Adrenal gland (tissue), 12 donors: ENCODE data around the gene GPC5. TPM values are rescaled to one million over a fixed set of nuclear protein-coding genes. Genes with fewer than 3 reads are reported as not detected.

Source experiments
- DNase-seq, 7 donors: peaks; one replicate each; pipeline ENCODE4 v3.0.0-alpha.2; 2019 to 2020
- H3K27ac ChIP-seq, 5 donors: fragments of 200-600 bp; sonication (generic) in 4 of 5; 1 replicate in 3 of 5; 2 replicates in 2 of 5; pipeline versions ENCODE4 v1.5.1 to v1.8.0; 2016 to 2020; ENCODE audit warnings: mild to moderate bottlenecking in 1 of 5
- H3K27me3 ChIP-seq: fragments of 200-600 bp; 2 replicates; pipeline ENCODE4 v1.8.0; 2021
- H3K36me3 ChIP-seq, 2 donors: fragments of 200-600 bp; replicated peaks in 1 of 2; 1 replicate in 1 of 2; 2 replicates in 1 of 2; pipeline versions ENCODE4 v1.5.1 to v1.8.0; 2018 to 2022
- H3K4me1 ChIP-seq, 2 donors: fragments of 200-600 bp; replicated peaks in 1 of 2; 1 replicate in 1 of 2; 2 replicates in 1 of 2; pipeline versions ENCODE4 v1.5.1 to v1.8.0; 2018 to 2021
- H3K4me3 ChIP-seq, 4 donors: fragments of 200-600 bp; sonication (generic) in 3 of 4; one replicate each; pipeline ENCODE4 v1.5.1; 2016 to 2018
- H3K9me3 ChIP-seq, 3 donors: fragments of 200-600 bp; sonication (generic) in 1 of 3; replicated peaks in 1 of 3; 1 replicate in 2 of 3; 2 replicates in 1 of 3; pipeline versions ENCODE4 v1.5.1 to v1.8.0; 2016 to 2021
- CTCF ChIP-seq, 6 experiments: fragments of 450-650 bp in 4 of 6; fragments of 200-600 bp in 2 of 6; sonication (generic) in 1 of 6; IDR thresholded peaks; 1 replicate in 5 of 6; 2 replicates in 1 of 6; pipeline versions ENCODE4 v1.5.1 to v1.8.0; 2016 to 2021; ENCODE audit warnings: antibody characterized with exemption in 6 of 6, mild to moderate bottlenecking in 2 of 6, moderate library complexity in 1 of 6
- POLR2A ChIP-seq, 2 donors: fragments of 450-650 bp; IDR thresholded peaks; one replicate each; pipeline ENCODE4 v1.6.1; 2017; ENCODE audit warnings: antibody characterized with exemption in 2 of 2, mild to moderate bottlenecking in 2 of 2, moderate library complexity in 1 of 2
- WGBS, 4 donors: extraction: QIAGEN DNeasy Blood & Tissue Kit in 2 of 4; methylation state at CpG; one replicate each; pipeline versions ENCODE4 v1.1.5 to v1.1.7; 2013 to 2017; 5-methylcytosine and 5-hydroxymethylcytosine counted together
- intact Hi-C, 2 donors: fragments of 100-400 bp; cut with DNase I; formaldehyde crosslinking; loops; one replicate each; pipeline versions ENCODE4 v1.14.1 to v1.15.0; 2022 to 2023
- polyA plus RNA-seq, 3 donors: library from polyadenylated mRNA; stranded (reverse); fragments of 200-250 nt in 2 of 3; fragments of 350-450 nt in 1 of 3; fragmentation: Illumina TruSeq in 1 of 3; extraction: RNeasy Lipid Tissue Mini Kit (QIAGEN cat#74804) in 1 of 3; gene quantifications; one replicate each; pipeline ENCODE4 v1.2.3, GENCODE V29; 2013 to 2014
- total RNA-seq, 9 donors: library from RNA; depleted of rRNA in 4 of 9; stranded (reverse); fragments of >200 nt in 4 of 9; fragments of 120-200 nt in 1 of 9; fragmentation: NEBNext Ultra II Directional in 1 of 9; extraction: Animal tissue kit (Norgen Biotek cat#: 25700) in 1 of 9; gene quantifications; one replicate each; pipeline versions ENCODE4 v1.1.0 to v1.2.4, GENCODE V29; 2013 to 2023
- donor health status: healthy with polysubstance abuse.
- donor health status: Bipolar disorder and iron deficiency.
- donor health status: DM: yes; HTN: yes; CAD: no.
- donor health status: DM: no; HTN: no; CAD: no.
- donor health status: DM: no; HTN: no; CAD: no.
- donor health status: DM: yes; HTN: yes; CAD: no.

The GPC5 gene
- total and polyA plus RNA-seq, 12 donors = 0.24 to 7.7 (median 2.1) TPM; not detected in 4

DNA sequence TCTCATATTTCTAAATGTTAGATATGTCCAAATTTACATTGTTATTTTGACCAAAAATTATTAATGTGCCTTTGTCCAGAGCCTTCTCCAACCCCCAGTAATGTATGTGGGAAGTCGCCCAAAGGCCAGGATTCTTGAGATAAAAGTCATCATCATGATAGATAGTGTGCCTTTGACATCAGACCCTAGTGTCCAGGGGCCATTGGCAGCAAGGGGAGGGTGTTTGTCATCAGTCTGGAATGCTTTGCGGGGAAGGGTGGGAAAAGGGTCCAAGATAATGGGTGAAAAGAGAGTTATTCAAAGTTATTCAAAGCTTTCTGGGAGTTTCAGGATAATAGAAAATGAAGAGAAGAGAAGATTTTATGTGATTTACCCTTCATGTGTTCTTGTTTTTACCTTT is 918.6 kb downstream of the GPC5 start:
- 55 to 63% (median 60%) methylated on average over 2 of the region's 2 CpGs for WGBS, 4 donors
- H3K4me3 ChIP-seq = no peak overlapping the region
- peaks cover 0 to 7% (median 0%) of the 10 kb centered on the region in 3 donors for H3K9me3 ChIP-seq
- no peak overlapping the region for H3K27ac ChIP-seq
- DNase-seq = no peak
- intact Hi-C loops = no loop called here
- TF ChIP-seq POLR2A (IDR thresholded peaks at IDR 0.05) = no peak
- no peak for TF ChIP-seq CTCF (IDR thresholded peaks at IDR 0.05)
- H3K27me3 ChIP-seq = no peaks in the 10 kb centered on the region
- no peaks in the 10 kb centered on the region for H3K36me3 ChIP-seq
- no peaks in the 10 kb centered on the region for H3K4me1 ChIP-seq

GRCh38 chr13:92320323-92320722 is 921.9 kb downstream of the GPC5 start:
- Histone ChIP-seq H3K27ac (no peak overlapping the region), H3K4me1 (no peaks in the 10 kb centered on the region), H3K9me3 (peaks cover 0 to 7% (median 0%) of the 10 kb centered on the region in 3 donors), H3K27me3 (no peaks in the 10 kb centered on the region), H3K4me3 (no peak overlapping the region), H3K36me3 (no peaks in the 10 kb centered on the region)
- no peak for TF ChIP-seq POLR2A (IDR thresholded peaks at IDR 0.05)
- no peak for TF ChIP-seq CTCF (IDR thresholded peaks at IDR 0.05)
- DNase-seq = no peak
- 60 to 73% (median 70%) methylated on average over 1 of the region's 1 CpG for whole genome bisulfite sequencing, 4 donors
- intact Hi-C loops = no loop called here

DNA sequence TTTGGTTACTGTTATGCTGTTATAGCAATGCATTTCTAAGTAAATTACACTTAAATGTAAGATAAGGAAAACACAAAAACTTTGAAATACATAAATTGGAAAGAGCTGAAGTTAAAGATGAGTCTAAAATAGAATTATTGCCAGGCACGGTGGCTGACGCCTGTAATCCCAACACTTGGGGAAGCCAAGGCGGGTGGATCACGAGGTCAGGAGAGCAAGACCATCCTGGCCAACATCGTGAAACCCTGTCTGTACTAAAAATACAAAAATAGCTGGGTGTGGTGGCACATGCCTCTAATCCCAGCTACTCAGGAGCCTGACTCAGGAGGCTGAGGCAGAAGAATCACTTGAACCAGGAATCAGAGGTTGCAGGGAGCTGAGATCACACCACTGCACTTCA is 922.8 kb downstream of the GPC5 start:
- H3K4me3 ChIP-seq = no peak overlapping the region
- H3K4me1 ChIP-seq = no peaks in the 10 kb centered on the region
- H3K9me3 ChIP-seq = peaks cover 0 to 7% (median 0%) of the 10 kb centered on the region in 3 donors
- H3K36me3 ChIP-seq = no peaks in the 10 kb centered on the region
- no peak for DNase-seq
- intact Hi-C loops = no loop called here
- TF ChIP-seq POLR2A (IDR thresholded peaks at IDR 0.05) (no peak), CTCF (IDR thresholded peaks at IDR 0.05) (no peak)
- WGBS, 4 donors = 61 to 78% (median 71%) methylated on average over 5 of the region's 5 CpGs
- no peak overlapping the region for H3K27ac ChIP-seq
- H3K27me3 ChIP-seq = no peaks in the 10 kb centered on the region

DNA sequence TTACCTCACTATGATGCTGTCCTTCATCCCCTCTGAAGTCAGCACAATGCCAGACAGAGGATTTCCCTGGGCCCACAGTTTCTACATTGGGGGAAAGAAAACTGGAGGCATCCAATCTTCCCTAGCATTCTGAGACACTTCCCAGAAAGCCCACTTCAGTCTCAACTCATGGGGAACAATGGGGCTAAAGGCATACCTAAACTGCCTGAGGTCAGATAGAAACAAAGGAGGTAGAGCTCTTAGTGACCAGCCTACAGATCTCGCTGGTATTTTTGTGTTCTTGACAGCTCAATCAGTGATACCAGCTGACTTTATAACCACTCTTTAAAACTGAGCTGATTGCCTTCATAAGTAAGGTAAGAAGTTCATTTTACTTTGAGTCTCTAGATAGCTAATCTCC is 947.2 kb downstream of the GPC5 start:
- TF ChIP-seq CTCF (IDR thresholded peaks at IDR 0.05) = no peak
- no peak for TF ChIP-seq POLR2A (IDR thresholded peaks at IDR 0.05)
- Histone ChIP-seq H3K36me3 (no peaks in the 10 kb centered on the region), H3K27me3 (no peaks in the 10 kb centered on the region), H3K4me1 (no peaks in the 10 kb centered on the region), H3K9me3 (no peaks in the 10 kb centered on the region), H3K27ac (no peak overlapping the region), H3K4me3 (no peak overlapping the region)
- 65 to 82% (median 72%) methylated on average over 1 of the region's 1 CpG for WGBS, 4 donors
- intact Hi-C loops = no loop called here
- DNase-seq = no peak
